Urinary bladder (tissue), 4 donors: ENCODE data around the gene ATP5PO. TPM values are rescaled to one million over a fixed set of nuclear protein-coding genes. Genes with fewer than 3 reads are reported as not detected.
"Not testable (repeated sequence)": the region's sequence is repeated elsewhere in the genome, so short reads cannot be mapped to it uniquely, and the experiment has no call there.

Experiments
- DNase-seq: peaks from one replicate; pipeline ENCODE4 v3.0.0-alpha.2; 2015; ENCODE audit errors: extremely low spot score
- H3K27ac ChIP-seq: one replicate; pipeline ENCODE4 v1.5.1; 2013; ENCODE audit warnings: low read depth, mild to moderate bottlenecking, moderate library complexity
- H3K36me3 ChIP-seq: one replicate; pipeline ENCODE4 v1.6.1; 2013; ENCODE audit warnings: mild to moderate bottlenecking, moderate library complexity; ENCODE audit not compliant: insufficient read depth
- H3K4me1 ChIP-seq: one replicate; pipeline ENCODE4 v1.6.1; 2013; ENCODE audit warnings: mild to moderate bottlenecking, moderate library complexity; ENCODE audit not compliant: insufficient read depth
- H3K4me3 ChIP-seq: one replicate; pipeline ENCODE4 v1.5.1; 2013; ENCODE audit warnings: low read depth, low read length
- WGBS: extraction: QIAGEN DNeasy Blood & Tissue Kit; methylation state at CpG from one replicate; pipeline ENCODE4 v1.1.7; 2013; 5-methylcytosine and 5-hydroxymethylcytosine counted together
- polyA plus RNA-seq: library from polyadenylated mRNA; stranded (reverse); fragments of 200-250 nt; gene quantifications from one replicate; pipeline ENCODE4 v1.2.3, GENCODE V29; 2013
- total RNA-seq: library from RNA; depleted of rRNA; stranded (reverse); fragments of >200 nt; gene quantifications from one replicate; pipeline ENCODE4 v1.2.3, GENCODE V29; 2014
- donor health status: healthy with polysubstance abuse.
- donor health status: healthy.

The ATP5PO gene
- total and polyA plus RNA-seq, 2 donors, result 106 to 283 TPM

DNA sequence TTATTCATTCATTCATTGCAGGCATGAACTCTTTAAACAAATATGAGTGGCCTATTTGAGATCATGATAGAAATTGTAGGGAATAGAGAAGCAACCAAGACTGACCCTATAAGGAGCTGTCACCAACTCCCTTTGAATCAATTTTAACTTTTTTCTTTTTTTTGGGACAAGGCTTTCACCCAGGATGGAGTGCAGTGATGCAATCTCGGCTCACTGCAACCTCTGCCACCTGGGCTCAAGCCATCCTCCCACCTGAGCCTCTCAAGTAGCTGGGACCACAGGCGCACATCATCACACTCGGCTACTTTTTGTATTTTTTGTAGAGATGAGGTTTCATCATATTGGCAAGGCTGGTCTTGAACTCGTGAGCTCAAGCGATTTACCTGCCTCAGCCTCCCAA lies 17.1 kb upstream of the ATP5PO start:
- no peaks in the 10 kb centered on the region for H3K4me1 ChIP-seq
- no peak for DNase-seq

DNA sequence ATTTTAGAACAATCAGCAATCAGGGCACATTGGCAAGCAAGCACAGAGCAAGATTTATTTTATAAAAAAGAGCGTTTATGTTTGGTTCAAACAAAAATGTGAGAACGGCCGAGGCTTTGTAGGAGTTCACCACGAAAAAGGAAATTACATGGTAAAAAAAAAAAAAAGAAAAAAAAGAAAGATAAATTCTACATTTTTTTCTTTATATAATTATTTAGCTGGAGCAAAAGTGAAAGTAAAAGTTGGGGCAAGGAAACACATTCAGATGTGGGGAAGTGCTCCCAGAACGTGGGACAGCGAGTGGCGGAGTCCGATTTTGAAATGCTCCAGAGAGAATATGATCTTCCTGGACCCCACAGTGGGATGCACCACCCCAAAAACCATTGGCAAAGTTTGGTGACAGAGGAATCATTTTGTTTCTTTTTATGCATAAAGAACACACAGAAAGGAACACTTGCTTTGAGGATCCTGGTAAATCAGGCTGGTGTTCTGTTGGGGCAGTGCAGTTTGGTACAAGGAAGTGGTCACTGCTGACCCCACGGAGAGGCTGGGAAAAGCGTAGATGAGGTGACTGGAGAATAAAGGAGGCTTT lies 16.3 kb upstream of the ATP5PO start:
- no peaks in the 10 kb centered on the region for H3K36me3 ChIP-seq
- no peaks in the 10 kb centered on the region for H3K4me1 ChIP-seq
- peak overlapping the region; percentile 82 for H3K27ac ChIP-seq
- no peak for DNase-seq
- 33% methylated on average over 10 of the region's 10 CpGs for WGBS
- peak overlapping the region; percentile 53 for H3K4me3 ChIP-seq

More for the DNA sequence above, 17.1 kb upstream of the ATP5PO start:
- H3K4me3 ChIP-seq, result peak overlapping the region; percentile 53
- H3K36me3 ChIP-seq, result no peaks in the 10 kb centered on the region
- 97% methylated on average over 5 of the region's 5 CpGs for WGBS
- no peak overlapping the region for H3K27ac ChIP-seq

DNA sequence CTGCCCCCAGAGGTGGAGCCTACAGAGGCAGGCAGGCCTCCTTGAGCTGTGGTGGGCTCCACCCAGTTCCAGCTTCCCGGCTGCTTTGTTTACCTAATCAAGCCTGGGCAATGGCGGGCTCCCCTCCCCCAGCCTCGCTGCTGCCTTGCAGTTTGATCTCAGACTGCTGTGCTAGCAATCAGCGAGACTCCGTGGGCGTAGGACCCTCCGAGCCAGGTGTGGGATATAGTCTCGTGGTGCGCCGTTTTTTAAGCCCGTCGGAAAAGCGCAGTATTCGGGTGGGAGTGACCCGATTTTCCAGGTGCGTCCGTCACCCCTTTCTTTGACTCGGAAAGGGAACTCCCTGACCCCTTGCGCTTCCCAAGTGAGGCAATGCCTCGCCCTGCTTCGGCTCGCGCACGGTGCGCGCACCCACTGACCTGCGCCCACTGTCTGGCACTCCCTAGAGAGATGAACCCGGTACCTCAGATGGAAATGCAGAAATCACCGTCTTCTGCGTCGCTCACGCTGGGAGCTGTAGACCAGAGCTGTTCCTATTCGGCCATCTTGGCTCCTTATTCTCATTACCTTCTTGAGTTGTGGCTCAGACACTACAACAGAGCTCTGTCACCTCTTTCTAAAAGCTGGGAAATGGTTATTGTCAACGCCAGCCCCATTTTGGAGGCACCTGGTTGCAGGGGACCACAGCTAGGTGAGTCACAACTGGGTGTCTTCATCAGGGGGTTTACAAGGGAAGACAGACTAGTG lies 15.6 kb upstream of the ATP5PO start:
- not testable (repeated sequence) for H3K4me1 ChIP-seq, DNase-seq, H3K36me3 ChIP-seq
- Histone ChIP-seq H3K4me3 (peak overlapping the region; percentile 53), H3K27ac (peak overlapping the region; percentile 82)
- 70% methylated on average over 10 of the region's 34 CpGs for WGBS

DNA sequence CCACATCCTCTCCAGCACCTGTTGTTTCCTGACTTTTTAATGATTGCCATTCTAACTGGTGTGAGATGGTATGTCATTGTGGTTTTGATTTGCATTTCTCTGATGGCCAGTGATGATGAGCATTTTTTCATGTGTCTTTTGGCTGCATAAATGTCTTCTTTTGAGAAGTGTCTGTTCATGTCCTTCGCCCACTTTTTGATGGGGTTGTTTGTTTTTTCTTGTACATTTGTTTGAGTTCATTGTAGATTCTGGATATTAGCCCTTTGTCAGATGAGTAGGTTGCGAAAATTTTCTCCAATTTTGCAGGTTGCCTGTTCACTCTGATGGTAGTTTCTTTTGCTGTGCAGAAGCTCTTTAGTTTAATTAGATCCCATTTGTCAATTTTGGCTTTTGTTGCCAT lies 10.6 kb upstream of the ATP5PO start:
- DNase-seq, H3K4me1 ChIP-seq, H3K4me3 ChIP-seq, H3K27ac ChIP-seq, H3K36me3 ChIP-seq: not testable (repeated sequence)
- WGBS, result 88% methylated on average over 2 of the region's 2 CpGs

DNA sequence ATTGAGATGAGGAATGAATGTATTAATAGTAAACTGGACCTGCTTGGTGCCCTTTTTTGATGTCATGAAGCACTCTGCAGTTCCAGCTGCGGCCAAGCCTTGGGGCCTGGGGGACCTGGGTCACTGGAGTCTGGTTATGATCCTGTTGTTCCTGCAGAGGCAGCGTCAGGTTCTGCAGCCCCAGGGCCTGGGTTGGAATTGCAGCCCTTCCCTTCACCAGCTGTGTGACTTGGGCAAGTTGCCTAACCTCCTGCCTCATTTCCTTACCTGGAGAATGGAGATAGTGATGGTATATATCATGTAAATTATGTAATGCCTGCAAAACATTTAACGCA lies 9.1 kb upstream of the ATP5PO start:
- H3K4me3 ChIP-seq, result no peak overlapping the region
- DNase-seq, result no peak
- no peaks in the 10 kb centered on the region for H3K36me3 ChIP-seq
- no peak overlapping the region for H3K27ac ChIP-seq
- WGBS, result 78% methylated on average over 3 of the region's 3 CpGs
- H3K4me1 ChIP-seq, result no peaks in the 10 kb centered on the region

DNA sequence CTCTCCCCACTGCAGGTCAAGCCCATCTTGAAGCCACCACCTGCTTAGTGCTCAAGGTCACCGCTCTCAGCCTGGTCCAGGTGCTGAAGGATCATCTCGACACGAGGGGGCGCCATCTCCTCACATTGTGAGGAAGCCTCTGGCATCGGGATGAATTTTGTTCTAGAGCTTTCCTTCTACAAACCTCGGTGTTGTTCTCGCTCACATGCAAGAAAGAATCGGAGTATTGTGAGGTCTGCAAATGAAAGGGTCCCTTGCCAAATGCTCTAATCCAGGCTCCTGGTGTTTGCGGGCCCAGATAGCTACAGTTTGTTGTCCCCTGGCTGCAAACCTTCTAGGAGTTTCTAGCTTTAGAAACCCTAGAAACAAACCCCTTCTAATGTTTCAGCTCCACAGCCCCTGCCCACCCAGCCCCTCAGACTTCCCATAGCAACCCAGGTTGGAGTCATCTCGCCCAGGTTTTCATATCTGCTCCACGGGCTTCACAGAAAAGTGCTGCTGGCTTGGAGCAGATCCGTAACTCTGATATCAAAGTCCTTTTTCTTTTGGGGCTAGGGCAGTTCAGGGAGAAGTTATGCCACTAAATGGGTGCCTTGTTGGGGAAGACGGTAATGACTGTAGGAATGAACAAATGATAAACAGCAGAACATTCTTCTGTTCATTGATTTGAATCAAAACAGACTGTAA lies 8.6 kb upstream of the ATP5PO start:
- Histone ChIP-seq H3K4me3 (no peak overlapping the region), H3K27ac (no peak overlapping the region)
- WGBS, result 16% methylated on average over 13 of the region's 13 CpGs

DNA sequence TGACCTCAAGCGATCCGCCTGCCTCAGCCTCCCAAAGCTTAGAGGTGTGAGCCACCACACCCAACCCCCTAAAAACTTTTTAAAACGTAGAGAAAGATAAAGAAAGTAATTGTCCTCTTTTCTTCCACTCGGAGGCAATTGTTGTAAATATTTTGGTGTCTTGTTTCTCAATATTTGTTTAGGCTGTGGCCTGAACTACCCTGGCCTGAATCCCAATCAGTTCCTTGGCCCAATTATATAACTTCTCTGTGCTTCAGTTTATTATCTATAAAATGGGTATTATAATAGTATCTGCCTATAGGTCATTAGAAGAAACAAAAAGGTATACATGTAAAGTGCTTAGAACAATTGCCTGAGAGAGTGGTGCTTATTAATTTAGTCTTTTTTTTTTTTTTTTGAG lies 1.8 kb upstream of the ATP5PO start:
- WGBS, result 79% methylated on average over 4 of the region's 4 CpGs
- H3K4me1 ChIP-seq, result no peaks in the 10 kb centered on the region
- DNase-seq, result no peak
- no peak overlapping the region for H3K27ac ChIP-seq
- H3K4me3 ChIP-seq, result no peak overlapping the region
- H3K36me3 ChIP-seq, result no peaks in the 10 kb centered on the region

More for the DNA sequence above, 8.6 kb upstream of the ATP5PO start:
- peak; percentile 75 for DNase-seq
- Histone ChIP-seq H3K4me1 (no peaks in the 10 kb centered on the region), H3K36me3 (no peaks in the 10 kb centered on the region)

DNA sequence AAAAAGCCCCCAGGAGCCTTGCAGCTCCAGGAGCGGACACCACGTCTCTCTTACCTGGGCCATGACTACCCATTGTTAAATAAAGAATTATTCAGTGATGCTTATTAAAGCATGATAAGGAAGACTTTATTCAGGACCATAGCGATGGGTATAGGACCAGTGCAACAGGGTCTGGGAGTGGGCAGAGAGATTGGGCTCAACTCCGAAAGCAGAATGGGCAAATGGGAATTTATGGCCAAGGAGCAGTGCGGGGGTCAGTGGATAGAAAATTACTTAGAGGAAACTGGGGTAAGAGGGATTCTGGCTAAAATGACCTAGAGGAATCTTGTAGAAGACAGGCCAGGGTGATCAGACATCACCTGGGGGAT lies 580 bp upstream of the ATP5PO start:
- H3K27ac ChIP-seq, result no peak overlapping the region
- H3K4me1 ChIP-seq, result no peaks in the 10 kb centered on the region
- H3K4me3 ChIP-seq, result peak overlapping the region; percentile 97
- H3K36me3 ChIP-seq, result no peaks in the 10 kb centered on the region
- WGBS, result 57% methylated on average over 5 of the region's 5 CpGs
- DNase-seq, result no peak

DNA sequence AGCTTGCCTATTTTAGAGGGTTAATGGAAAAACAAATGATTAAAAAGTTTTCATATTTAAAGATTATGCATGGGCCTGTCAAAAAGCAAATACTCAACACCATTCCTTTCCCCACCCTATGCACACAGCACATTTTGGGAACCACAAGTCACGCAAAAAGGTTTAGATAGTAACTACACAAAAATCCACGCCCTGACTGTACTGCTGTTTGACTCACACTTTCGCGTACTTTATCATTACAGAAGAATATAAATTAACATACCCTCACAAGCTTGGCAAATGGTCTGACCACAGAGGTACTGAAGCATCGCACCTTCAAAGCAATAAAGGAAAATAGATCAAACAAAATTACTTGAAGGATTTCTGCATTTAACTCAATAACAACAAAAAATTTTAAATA lies 1.4 kb downstream of the ATP5PO start:
- no peak for DNase-seq
- WGBS, result 86% methylated on average over 5 of the region's 5 CpGs
- H3K27ac ChIP-seq, result no peak overlapping the region
- H3K36me3 ChIP-seq, result peaks cover 2% of the 10 kb centered on the region
- H3K4me3 ChIP-seq, result no peak overlapping the region
- no peaks in the 10 kb centered on the region for H3K4me1 ChIP-seq

DNA sequence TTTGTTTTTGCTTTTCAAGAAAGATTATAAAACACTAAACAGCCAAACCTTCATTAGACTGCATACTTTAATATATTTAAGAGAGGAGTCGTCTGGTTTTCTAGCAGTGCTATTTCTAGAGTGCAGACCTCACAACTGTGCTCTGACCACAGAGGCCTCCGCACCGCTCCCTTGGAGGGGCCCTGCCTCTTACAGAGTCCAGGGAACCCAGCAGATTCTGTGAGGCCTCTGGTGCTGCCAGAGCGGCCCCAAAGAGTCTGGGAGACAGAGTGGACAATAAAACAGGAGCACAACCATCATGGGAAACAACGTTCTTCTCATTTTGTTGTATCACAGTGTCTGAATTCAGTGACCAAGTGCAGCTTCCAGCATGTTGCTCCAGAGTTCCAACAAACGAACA lies 5.8 kb downstream of the ATP5PO start:
- Histone ChIP-seq H3K4me3 (no peak overlapping the region), H3K36me3 (peaks cover 2% of the 10 kb centered on the region), H3K4me1 (no peaks in the 10 kb centered on the region), H3K27ac (no peak overlapping the region)
- DNase-seq, result no peak
- 83% methylated on average over 6 of the region's 6 CpGs for WGBS

DNA sequence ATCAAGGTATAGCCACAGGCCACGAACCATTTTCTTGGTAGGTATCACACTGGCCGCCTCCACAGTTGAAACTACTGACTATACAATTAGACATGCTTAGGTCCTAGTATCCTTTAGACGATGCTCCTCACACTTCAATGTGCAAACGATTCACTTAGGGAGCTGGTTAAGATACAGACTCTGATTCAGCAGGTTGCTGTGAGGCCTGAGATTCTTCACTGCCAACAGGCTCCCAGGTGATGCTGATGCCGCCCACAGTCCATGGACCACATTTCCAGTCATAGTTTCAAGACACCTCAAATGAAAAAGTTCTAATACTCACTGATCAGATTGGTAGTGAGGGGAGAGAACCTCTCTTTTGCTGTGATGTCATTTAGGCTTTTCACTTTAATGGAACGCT lies 6.8 kb downstream of the ATP5PO start:
- peaks cover 2% of the 10 kb centered on the region for H3K36me3 ChIP-seq
- 87% methylated on average over 6 of the region's 6 CpGs for WGBS
- no peak for DNase-seq

DNA sequence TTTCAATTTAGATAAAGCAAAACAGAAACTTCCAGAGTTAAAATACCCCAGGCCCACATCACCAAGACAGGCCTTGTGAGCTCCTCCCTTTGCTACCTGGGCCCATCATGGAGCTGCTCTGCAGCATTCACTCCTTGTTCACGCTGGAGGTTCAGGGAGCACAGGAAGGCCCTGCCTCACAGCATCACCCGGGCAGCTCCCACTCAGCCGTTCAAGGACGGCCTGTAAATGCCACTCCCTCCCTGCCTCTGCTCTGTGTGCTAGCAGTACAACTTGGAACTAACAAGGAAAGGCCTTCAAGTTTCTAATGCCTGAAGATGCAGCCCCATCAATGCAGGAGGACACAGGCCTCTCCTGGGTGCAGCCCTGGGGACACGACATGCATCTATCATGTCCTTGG lies 11.6 kb downstream of the ATP5PO start:
- Histone ChIP-seq H3K36me3 (no peaks in the 10 kb centered on the region), H3K4me3 (no peak overlapping the region), H3K4me1 (no peaks in the 10 kb centered on the region), H3K27ac (no peak overlapping the region)
- 77% methylated on average over 5 of the region's 5 CpGs for WGBS
- DNase-seq, result no peak

More for the DNA sequence above, 6.8 kb downstream of the ATP5PO start:
- Histone ChIP-seq H3K4me3 (no peak overlapping the region), H3K27ac (no peak overlapping the region), H3K4me1 (no peaks in the 10 kb centered on the region)

DNA sequence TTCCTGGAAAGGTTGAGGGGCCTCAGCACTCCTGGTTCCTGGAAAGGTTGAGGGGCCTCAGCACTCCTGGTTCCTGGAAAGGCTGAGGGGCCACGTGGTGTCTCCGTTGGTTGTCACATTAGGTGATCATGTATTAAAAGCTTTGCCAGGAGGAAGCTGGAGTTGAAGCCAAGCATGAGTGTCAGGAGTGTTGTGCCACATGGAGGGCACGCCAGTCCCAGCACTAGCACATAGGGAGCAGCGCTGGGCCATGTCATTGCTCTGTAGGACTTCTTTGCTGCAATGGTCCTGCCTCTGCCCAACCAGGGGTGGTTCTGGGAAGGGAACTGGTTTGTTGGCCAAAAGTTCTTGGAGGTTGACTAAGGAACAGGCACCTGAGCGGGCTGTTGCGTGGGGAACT lies 13.3 kb downstream of the ATP5PO start:
- DNase-seq, result no peak
- Histone ChIP-seq H3K36me3 (no peaks in the 10 kb centered on the region), H3K4me1 (no peaks in the 10 kb centered on the region), H3K27ac (no peak overlapping the region), H3K4me3 (no peak overlapping the region)
- WGBS, result 90% methylated on average over 6 of the region's 6 CpGs
